PC-9 (cell line): Measurements from ENCODE around the gene EIF3I. TPM values are rescaled to one million over a fixed set of nuclear protein-coding genes. Genes with fewer than 3 reads are reported as not detected.

Experiments
- BruUV-seq: library from RNA; stranded (reverse); fragments of 400-500 nt; replicated peaks from 2 replicates; lab custom pipeline; 2021; lab: Mats Ljungman, UMichigan
- CTCF ChIA-PET: fragments of 300-600 bp; sonication (Branson Sonifier 250); formaldehyde crosslinking; loops from one replicate; lab custom pipeline; 2022; ENCODE audit warnings: antibody characterized with exemption; lab: Charles Lee
- POLR2A ChIA-PET: fragments of 300-600 bp; sonication (Branson Sonifier 250); formaldehyde crosslinking; loops from one replicate; lab custom pipeline; 2022; ENCODE audit warnings: antibody characterized with exemption; ENCODE audit not compliant: unreplicated experiment; lab: Charles Lee
- DNase-seq, 2 experiments: peaks; one replicate each; pipeline versions ENCODE4 v3.0.0 to v3.0.0-alpha.2; 2015 to 2022; ENCODE audit warnings: mixed read lengths in 1 of 2
- H2AFZ ChIP-seq: fragments of 200-600 bp; sonication (generic); 2 replicates; pipeline ENCODE4 v1.8.1; 2017; ENCODE audit warnings: antibody characterized with exemption
- H3F3A ChIP-seq: fragments of 200-600 bp; sonication (generic); 2 replicates; pipeline ENCODE4 v1.8.1; 2017; ENCODE audit warnings: antibody characterized with exemption, mild to moderate bottlenecking, low read depth; ENCODE audit not compliant: insufficient read depth
- H3K27ac ChIP-seq: fragments of 200-600 bp; sonication (generic); 2 replicates; pipeline ENCODE4 v1.6.1; 2016; ENCODE audit warnings: mixed run types
- H3K27me3 ChIP-seq: fragments of 200-600 bp; sonication (generic); 2 replicates; pipeline ENCODE4 v1.6.1; 2016; ENCODE audit warnings: low read depth, mixed run types; ENCODE audit not compliant: insufficient read depth
- H3K36me3 ChIP-seq: fragments of 200-600 bp; sonication (generic); 2 replicates; pipeline ENCODE4 v1.6.1; 2016; ENCODE audit warnings: low read depth, mixed run types
- H3K4me1 ChIP-seq: fragments of 200-600 bp; sonication (generic); replicated peaks from 2 replicates; pipeline ENCODE4 v1.6.1; 2016; ENCODE audit warnings: mixed run types; ENCODE audit not compliant: insufficient read depth
- H3K4me2 ChIP-seq: fragments of 200-600 bp; sonication (generic); 2 replicates; pipeline ENCODE4 v1.6.1; 2017; ENCODE audit warnings: mixed run types
- H3K4me3 ChIP-seq: fragments of 200-600 bp; sonication (generic); 2 replicates; pipeline ENCODE4 v1.6.1; 2016; ENCODE audit warnings: mixed run types
- H3K79me2 ChIP-seq: fragments of 200-600 bp; sonication (generic); 2 replicates; pipeline ENCODE4 v1.6.1; 2017; ENCODE audit warnings: low read depth, mixed run types
- H3K9me2 ChIP-seq: fragments of 200-600 bp; sonication (generic); 2 replicates; pipeline ENCODE4 v1.8.1; 2017; ENCODE audit warnings: mild to moderate bottlenecking; ENCODE audit not compliant: insufficient read depth
- H3K9me3 ChIP-seq: fragments of 200-600 bp; sonication (generic); 2 replicates; pipeline ENCODE4 v1.8.1; 2016; ENCODE audit warnings: low read depth; ENCODE audit not compliant: insufficient read depth
- H4K20me1 ChIP-seq: fragments of 200-600 bp; sonication (generic); 2 replicates; pipeline ENCODE4 v1.8.1; 2017; ENCODE audit not compliant: insufficient read depth
- EZH2 ChIP-seq: fragments of 200-600 bp; sonication (generic); IDR thresholded peaks from 2 replicates; pipeline ENCODE4 v1.8.0; 2017; ENCODE audit warnings: antibody characterized with exemption, low read depth
- intact Hi-C: fragments of 100-400 bp; cut with micrococcal nuclease; formaldehyde crosslinking; loops from one replicate; pipeline ENCODE4 v1.10.0; 2022; ENCODE audit not compliant: unreplicated experiment
- total RNA-seq: library from RNA; stranded (reverse); gene quantifications from 2 replicates; pipeline ENCODE4 v1.2.3, GENCODE V29; 2021
- TF ChIP-seq, protein P1 (sequence below): fragments of 200-600 bp; sonication (generic); conservative IDR thresholded peaks from 2 replicates; pipeline ENCODE4 v1.6.1; 2017; ENCODE audit warnings: mixed run types, antibody characterized with exemption, mild to moderate bottlenecking, moderate library complexity

Gene EIF3I
- total RNA-seq, 1 experiment from 2014 or later, result 229 TPM

DNA sequence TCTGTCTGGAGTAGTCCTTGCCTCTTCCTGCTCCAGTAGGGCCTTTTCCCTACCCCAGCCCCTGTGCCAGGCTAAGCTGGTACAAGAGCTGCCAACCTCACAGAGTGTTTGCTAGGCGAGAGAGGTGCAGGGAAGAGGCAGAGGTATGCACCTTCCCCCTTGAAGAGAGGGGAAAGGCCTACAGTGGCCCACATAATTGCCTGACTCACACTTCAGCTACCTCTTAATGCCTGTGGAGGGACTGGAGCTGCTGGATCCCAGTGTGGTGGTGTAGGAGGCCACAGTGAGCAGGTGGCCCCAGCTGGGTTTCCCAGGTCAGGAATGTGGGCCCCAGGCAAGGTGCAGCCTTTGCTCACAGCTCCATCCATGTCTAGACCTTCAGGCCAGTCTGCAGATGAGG lies 25.1 kb upstream of the EIF3I start:
- no peaks in the 10 kb centered on the region for H3K9me3 ChIP-seq
- TF ChIP-seq, protein P1, sequence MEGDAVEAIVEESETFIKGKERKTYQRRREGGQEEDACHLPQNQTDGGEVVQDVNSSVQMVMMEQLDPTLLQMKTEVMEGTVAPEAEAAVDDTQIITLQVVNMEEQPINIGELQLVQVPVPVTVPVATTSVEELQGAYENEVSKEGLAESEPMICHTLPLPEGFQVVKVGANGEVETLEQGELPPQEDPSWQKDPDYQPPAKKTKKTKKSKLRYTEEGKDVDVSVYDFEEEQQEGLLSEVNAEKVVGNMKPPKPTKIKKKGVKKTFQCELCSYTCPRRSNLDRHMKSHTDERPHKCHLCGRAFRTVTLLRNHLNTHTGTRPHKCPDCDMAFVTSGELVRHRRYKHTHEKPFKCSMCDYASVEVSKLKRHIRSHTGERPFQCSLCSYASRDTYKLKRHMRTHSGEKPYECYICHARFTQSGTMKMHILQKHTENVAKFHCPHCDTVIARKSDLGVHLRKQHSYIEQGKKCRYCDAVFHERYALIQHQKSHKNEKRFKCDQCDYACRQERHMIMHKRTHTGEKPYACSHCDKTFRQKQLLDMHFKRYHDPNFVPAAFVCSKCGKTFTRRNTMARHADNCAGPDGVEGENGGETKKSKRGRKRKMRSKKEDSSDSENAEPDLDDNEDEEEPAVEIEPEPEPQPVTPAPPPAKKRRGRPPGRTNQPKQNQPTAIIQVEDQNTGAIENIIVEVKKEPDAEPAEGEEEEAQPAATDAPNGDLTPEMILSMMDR, result no peak
- TF ChIP-seq EZH2, result no peak
- H3K4me1 ChIP-seq, result no peaks in the 10 kb centered on the region
- no peak overlapping the region for H3K4me3 ChIP-seq
- H3K36me3 ChIP-seq, result peaks cover 23% of the 10 kb centered on the region
- peaks cover 2% of the 10 kb centered on the region for H4K20me1 ChIP-seq
- H3K79me2 ChIP-seq, result no peaks in the 10 kb centered on the region
- H3K27me3 ChIP-seq, result no peaks in the 10 kb centered on the region
- H3F3A ChIP-seq, result peaks cover 47% of the 10 kb centered on the region; the same call in 1 of the 2 replicates
- no peaks in the 10 kb centered on the region for H3K9me2 ChIP-seq
- BruUV-seq, result no TSS peak
- CTCF ChIA-PET, result no interaction called here
- intact Hi-C loops, result no loop called here
- POLR2A ChIA-PET, result interaction anchor here (0.5 to 0.9 kb wide), 2 partner anchors 46 to 590 kb away, joined by 4 to 12 read pairs; no protein-coding TSS in a partner anchor
- DNase-seq, result no peak
- H2AFZ ChIP-seq, result no peak overlapping the region
- no peak overlapping the region for H3K4me2 ChIP-seq
- no peak overlapping the region for H3K27ac ChIP-seq

DNA sequence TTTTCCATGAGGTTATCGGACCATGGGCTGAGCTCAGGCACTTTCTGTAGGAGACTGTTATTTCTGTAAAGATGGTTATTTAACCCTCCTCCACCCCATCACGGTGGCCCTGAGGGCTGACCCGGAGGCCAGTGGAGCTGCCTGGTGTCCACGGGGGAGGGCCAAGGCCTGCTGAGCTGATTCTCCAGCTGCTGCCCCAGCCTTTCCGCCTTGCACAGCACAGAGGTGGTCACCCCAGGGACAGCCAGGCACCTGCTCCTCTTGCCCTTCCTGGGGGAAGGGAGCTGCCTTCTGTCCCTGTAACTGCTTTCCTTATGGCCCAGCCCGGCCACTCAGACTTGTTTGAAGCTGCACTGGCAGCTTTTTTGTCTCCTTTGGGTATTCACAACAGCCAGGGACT lies 24.4 kb upstream of the EIF3I start:
- peaks cover 50% of the 10 kb centered on the region for H3F3A ChIP-seq
- TF ChIP-seq, protein P1, result no peak
- H3K79me2 ChIP-seq, result no peaks in the 10 kb centered on the region
- ChIA-PET POLR2A (interaction anchor here (0.5 to 0.9 kb wide), 2 partner anchors 46 to 167 kb away, joined by 4 to 5 read pairs; no protein-coding TSS in a partner anchor), CTCF (no interaction called here)
- no peaks in the 10 kb centered on the region for H3K9me2 ChIP-seq
- no peaks in the 10 kb centered on the region for H3K9me3 ChIP-seq
- no peak for DNase-seq
- intact Hi-C loops, result no loop called here
- H3K4me2 ChIP-seq, result no peak overlapping the region
- H3K4me3 ChIP-seq, result no peak overlapping the region
- H3K27me3 ChIP-seq, result no peaks in the 10 kb centered on the region
- BruUV-seq, result no TSS peak
- no peaks in the 10 kb centered on the region for H3K4me1 ChIP-seq
- H2AFZ ChIP-seq, result no peak overlapping the region
- H3K27ac ChIP-seq, result no peak overlapping the region
- peaks cover 2% of the 10 kb centered on the region for H4K20me1 ChIP-seq
- H3K36me3 ChIP-seq, result peaks cover 15% of the 10 kb centered on the region

DNA sequence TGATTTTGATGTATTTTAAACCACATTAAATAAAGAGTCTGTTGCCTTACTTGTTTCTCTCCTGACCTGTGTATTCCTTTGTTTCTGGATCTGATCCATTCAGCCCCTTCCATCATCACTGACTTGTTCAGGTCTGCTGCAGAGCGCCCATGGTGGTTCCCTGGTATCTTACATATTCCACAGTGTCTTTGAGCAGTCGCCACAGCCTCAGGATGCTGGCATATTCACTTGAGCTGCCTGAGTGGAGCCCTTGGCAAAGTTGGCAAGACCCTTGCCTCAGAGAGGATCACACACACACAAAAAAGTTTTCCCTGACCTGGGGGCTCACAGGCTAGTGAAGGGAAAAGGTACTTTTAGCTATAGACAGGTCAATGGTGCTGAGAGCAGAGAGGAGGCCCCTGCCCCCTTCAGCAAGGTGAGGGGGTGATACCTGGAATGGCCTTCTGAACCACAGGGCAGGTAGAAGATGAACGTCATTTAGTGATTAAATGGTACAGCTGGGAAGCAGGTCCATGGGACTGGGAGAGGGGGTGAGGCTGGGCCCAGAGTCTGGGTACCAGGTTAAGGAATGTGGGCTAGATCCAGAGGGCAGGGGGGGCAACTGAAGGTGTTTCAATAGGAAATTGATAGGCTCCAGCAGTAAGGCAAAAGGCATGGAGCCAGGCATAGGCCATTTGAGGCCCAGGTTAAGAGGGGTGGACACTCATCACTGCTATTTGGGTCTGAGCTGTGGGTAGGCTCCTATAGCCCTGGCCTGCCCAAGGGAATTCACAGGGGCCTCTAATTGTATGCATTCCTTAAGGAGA lies 23.8 kb upstream of the EIF3I start:
- Histone ChIP-seq H3F3A (peaks cover 50% of the 10 kb centered on the region), H3K36me3 (peaks cover 11% of the 10 kb centered on the region; the same call in 1 of the 2 replicates), H3K4me1 (no peaks in the 10 kb centered on the region), H3K27me3 (no peaks in the 10 kb centered on the region), H3K79me2 (no peaks in the 10 kb centered on the region), H3K9me2 (no peaks in the 10 kb centered on the region), H3K9me3 (no peaks in the 10 kb centered on the region), H3K4me3 (no peak overlapping the region), H2AFZ (no peak overlapping the region), H3K4me2 (no peak overlapping the region), H3K27ac (no peak overlapping the region), H4K20me1 (peaks cover 2% of the 10 kb centered on the region)
- TF ChIP-seq, protein P1, result no peak
- no peak for TF ChIP-seq EZH2
- DNase-seq, result no peak
- BruUV-seq, result no TSS peak
- intact Hi-C loops, result no loop called here
- ChIA-PET CTCF (no interaction called here), POLR2A (no interaction called here)
